PC-9 (cell line): ENCODE measurements around the gene KISS1R.

Experiments used
- EZH2 ChIP-seq: fragments of 200-600 bp; sonication (generic); IDR thresholded peaks from 2 replicates; pipeline ENCODE4 v1.8.0; 2017; ENCODE audit warnings: antibody characterized with exemption, low read depth
- TF ChIP-seq, protein P1 (sequence below): fragments of 200-600 bp; sonication (generic); conservative IDR thresholded peaks from 2 replicates; pipeline ENCODE4 v1.6.1; 2017; ENCODE audit warnings: mixed run types, antibody characterized with exemption, mild to moderate bottlenecking, moderate library complexity

- TF ChIP-seq, protein P1, sequence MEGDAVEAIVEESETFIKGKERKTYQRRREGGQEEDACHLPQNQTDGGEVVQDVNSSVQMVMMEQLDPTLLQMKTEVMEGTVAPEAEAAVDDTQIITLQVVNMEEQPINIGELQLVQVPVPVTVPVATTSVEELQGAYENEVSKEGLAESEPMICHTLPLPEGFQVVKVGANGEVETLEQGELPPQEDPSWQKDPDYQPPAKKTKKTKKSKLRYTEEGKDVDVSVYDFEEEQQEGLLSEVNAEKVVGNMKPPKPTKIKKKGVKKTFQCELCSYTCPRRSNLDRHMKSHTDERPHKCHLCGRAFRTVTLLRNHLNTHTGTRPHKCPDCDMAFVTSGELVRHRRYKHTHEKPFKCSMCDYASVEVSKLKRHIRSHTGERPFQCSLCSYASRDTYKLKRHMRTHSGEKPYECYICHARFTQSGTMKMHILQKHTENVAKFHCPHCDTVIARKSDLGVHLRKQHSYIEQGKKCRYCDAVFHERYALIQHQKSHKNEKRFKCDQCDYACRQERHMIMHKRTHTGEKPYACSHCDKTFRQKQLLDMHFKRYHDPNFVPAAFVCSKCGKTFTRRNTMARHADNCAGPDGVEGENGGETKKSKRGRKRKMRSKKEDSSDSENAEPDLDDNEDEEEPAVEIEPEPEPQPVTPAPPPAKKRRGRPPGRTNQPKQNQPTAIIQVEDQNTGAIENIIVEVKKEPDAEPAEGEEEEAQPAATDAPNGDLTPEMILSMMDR, result no peak
- TF ChIP-seq EZH2, result no peak
Observed at GRCh38 chr19:963486-963951, 46.4 kb downstream of the KISS1R start.
